NCI-H1092 treated with DMSO at 0.1 percent for 48 hours (cell line): ENCODE data around the gene ITFG1.
"Not testable (repeated sequence)": the region's sequence is repeated elsewhere in the genome, so short reads cannot be mapped to it uniquely, and the experiment has no call there.

Source experiments
- DNase-seq: peaks from one replicate; lab custom pipeline; 2025; lab: John Stamatoyannopoulos, UW

ITFG1 gene

GRCh38 chr16:47152501-47152900 lies 308.4 kb downstream of the ITFG1 start:
- not testable (repeated sequence) for DNase-seq

GRCh38 chr16:47150067-47150466 lies 310.8 kb downstream of the ITFG1 start:
- DNase-seq = no peak

- DNase-seq = peak; percentile 70
Observed at GRCh38 chr16:47144559-47144877, 316.3 kb downstream of the ITFG1 start.

DNA sequence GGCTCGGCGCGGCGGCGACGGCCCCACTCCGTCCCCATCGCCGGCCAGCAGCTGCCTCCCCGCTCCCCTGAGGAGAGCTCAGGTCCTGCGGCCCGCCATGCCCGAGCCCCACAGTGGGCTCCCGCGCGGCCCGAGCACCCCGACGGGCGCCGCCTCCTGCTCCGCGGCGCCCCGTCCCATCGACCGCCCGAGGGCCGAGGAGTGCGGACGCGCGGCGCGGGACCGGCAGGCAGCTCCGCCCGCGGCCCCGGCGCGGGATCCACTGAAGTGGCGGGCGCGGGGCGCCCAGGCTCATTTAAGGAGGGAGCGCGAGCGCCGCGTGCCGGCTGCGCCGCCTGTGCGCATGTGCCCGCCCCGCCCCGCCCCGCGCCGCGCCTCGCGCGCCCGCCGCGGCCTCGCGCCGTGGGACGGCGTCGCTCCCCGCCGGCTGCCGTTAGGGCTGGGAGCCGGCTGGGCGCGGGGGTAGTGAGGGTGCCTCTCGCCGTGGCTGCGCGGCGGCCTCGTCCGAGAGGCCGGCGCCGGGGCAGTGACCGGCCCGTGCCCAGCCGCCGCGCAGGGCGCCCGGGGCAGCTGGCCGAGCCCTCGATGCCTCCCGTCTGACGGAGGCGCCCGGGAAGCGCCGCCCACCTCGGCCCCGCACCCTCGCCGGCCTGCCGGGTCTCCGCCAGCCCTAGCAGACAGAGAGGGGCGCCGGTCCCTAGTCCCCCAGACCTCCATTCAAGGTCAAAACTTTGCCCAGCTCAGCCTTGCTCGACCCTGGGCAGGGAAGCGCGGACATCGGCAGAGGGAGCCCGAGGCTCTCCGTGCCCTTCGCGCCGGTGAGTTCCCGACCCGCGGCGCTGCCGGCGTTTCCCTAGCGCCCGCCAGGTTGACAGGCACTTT lies 316.9 kb downstream of the ITFG1 start, which contains the start of gene NETO2:
TSS of gene NETO2 (minus strand) at position 269 of the 882 bp plus-strand sequence. CDS start 333 bp downstream, outside the sequence.
- peak; percentile 70 for DNase-seq

DNA sequence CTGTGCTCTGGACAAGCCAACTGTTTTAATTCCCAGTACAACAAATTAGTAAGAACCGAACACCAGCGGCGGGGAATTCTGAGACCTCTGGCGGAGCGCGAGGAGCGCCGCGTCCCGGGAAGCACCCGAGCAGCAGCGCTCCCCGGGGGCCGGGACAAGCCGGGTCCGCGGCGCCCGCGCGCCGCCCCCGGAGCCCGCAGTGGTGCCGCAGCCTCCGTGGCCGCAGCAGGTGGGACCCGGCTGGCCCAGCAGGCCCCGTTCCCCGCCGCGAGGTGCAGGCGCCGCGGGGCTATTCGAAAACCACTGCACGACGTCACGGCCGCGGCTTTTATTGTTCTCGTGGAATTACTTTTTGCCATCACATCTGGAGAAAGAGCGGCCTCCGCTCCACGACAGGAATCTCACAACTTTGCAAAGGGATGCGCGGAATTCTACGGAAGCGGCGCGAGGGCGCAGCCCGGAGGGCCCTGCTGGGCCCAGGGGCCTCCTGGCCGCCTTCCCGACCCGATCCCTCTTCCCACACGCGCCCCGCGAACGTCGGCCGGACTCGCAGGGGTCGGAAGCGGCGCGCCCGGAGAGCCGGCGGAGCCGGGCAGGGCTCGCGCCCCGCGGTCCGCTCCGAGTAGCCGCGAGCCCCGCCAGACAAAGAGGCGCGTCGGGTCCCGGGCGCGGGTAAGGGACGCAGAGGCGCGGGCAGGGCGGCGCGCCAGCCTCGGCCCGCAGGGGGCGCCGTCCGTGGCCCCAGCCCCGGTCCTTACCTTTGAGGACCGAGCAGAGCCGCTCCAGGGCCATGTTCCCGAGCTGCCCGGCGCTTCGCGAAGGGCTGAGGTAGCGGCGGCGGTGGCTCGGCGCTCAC lies 317.8 kb downstream of the ITFG1 start:
- DNase-seq = peak; percentile 75

DNA sequence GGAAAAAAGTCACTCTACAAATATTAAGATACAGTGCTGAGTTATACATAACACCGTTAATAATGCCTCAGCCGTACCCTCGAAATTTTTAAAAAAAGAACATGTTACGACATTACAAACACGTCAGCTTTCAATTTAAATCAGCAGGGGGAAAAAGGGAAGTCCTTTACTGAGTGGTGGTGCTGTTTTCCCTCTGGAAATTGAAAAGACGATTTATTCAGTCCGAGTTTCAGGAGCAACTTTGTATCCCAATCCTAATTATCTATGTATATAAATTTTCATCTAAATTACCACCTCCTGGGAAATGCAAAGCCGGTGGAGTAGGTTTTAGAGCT lies 318.4 kb downstream of the ITFG1 start:
- DNase-seq = peak; percentile 40

DNA sequence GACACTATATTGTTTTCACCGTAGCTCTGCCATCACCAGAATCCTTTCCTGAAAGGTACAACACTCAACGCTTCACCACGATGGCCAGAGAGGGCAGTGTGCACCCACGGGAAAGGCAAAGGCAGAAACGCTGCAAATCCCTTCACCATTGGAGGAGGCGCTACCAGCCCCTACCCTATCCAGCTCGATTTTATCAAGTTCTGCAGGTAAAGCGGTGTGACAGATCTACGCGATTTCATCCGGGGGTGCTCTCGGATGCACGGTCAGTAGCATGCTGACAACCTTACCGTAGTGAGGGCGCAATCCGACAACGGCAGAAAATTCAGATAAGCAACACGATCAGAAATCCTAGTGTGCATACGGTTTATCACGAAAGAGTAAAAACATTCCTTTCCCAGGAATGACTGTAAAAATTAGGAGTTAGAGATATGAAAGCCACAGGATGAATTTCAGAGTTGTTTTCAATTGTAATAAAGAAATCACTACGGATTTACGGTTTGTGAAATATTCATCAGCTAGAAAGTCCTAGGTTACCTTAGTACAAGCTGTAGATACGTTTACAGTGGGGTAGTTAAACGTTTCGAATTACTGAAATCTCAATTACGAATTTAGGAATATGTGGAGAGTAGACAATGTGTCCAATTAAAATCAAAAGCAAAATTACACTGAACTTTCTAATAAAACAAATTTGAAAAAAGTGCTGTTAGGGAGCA lies 318.9 kb downstream of the ITFG1 start:
- peak; percentile 94 for DNase-seq

DNA sequence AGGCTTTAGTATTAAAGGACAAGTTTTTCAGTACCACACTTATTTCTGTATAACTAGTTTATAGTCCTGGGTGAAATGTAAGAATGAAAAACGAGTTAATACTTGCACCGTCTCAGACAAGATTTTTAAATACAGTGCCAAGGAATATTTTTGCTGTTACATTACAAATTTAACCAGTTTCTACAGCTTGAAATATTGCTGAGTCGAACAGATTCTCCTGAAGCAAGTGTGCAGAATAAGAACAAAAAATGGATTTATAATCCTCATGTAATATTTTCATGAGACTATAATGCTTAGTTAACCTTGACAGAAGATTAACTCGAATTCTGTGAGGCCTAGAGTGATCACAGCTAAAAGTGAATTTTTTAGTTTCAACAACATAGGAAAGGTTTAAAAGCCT lies 320.2 kb downstream of the ITFG1 start:
- no peak for DNase-seq

GRCh38 chr16:47139561-47140185 lies 321.2 kb downstream of the ITFG1 start:
- no peak for DNase-seq

DNA sequence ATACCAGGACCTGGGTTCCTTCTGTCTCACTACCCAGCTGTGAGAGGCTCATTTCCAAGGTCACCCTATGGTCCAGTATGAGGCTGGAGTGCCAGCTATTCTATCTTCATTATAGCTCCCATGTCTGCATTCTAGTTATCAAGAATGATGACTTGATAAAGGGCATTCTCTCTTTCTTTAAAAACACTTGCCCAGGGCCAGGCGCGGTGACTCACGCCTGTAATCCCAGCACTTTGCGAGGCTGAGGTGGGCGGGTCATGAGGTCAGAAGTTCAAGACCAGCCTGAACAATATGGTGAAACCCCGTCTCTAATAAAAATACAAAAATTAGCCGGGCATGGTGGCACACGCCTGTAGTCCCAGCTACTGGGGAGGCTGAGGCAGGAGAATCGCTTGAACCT lies 322.9 kb downstream of the ITFG1 start:
- not testable (repeated sequence) for DNase-seq

DNA sequence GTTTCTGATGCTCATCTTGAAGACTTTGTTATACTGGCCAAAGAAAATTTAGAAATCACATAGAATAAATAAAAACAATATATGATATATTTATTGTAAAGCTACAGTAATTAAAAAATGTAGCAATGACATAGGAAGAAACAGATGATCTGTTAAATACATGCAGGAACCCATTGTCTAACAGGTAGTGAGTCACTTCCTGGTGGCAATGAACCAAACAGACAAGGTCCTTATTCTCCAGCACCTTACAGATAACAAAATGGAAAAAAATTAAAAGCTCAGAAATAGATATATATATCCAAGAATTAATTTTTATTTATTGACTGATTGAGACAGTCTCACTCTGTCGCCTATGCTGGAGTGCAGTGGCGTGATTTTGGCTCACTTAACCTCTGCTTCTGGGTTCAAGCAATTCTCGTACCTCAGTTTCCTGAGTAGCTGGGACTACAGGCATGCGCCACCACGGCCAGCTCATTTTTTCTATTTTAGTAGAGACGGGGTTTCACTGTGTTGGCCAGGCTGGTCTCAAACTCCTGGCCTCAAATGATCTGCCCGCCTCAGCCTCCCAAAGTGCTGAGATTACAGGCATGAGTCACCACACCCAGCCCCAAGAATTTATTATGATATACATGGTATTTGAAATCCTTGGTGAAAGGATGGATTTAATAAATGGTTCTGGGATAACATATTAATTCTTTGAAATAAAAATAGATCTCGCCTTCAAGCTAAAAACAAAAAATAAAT lies 324.6 kb downstream of the ITFG1 start:
- DNase-seq = no peak

DNA sequence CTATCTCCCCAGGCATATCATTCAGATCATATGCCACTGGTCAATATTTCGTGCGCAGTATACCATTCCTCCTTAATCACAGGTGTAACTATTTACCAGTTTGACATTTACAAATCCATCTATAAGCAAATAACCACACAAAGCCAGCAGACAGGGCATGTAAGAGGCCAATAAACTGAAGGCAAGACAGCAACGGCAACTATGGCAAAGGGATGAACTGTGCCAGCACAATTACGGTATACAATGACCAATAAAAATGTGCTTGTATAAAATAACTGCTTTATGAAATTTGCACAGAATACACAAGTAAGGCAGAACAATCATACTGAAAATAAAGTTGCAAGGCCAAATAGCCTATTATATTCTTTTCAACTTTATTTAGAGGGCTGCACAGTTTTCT lies 326.3 kb downstream of the ITFG1 start:
- no peak for DNase-seq

- DNase-seq = no peak
Observed at GRCh38 chr16:47132308-47132707, 328.6 kb downstream of the ITFG1 start.

- DNase-seq = no peak
Observed at GRCh38 chr16:47129755-47130435, 331.0 kb downstream of the ITFG1 start.

DNA sequence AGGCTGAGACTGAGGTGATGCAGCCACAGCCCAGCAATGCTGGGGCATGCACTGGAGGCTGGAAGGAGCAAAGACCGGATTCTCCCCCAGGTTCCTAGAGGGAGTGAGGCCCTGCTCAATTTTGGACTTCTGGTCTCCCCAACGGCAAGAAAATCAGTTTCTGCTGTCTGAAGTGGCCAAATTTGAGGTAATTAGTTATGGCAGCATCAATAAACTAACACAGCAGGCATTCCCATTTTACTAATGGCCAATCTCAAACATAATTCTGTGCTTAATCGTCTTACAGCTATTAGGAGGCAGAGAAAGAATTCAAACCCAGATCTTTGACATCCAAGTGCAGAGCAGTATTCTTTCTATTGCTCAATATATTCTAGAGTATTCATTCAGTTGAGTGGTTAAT lies 333.3 kb downstream of the ITFG1 start:
- DNase-seq = no peak

GRCh38 chr16:47125757-47126156 lies 335.1 kb downstream of the ITFG1 start:
- no peak for DNase-seq

DNA sequence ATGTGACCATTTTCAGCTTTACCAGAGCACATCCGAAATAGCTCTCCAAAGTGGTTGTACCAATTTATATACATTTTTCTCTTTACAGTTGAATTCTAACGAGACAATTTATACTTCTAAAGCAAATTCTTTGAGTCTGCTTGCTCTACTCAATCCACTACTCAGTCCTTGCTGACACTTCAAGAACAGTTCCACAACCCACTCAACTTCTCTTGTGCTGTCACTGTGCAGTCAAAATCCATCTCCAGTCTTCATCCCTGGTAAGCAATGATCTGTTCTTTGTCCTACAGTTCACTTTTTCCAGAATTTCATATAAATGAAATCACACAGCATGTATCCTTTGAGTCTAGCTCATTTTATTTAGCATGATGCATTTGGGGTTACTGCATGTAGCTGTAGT lies 347.7 kb downstream of the ITFG1 start:
- DNase-seq = no peak

- DNase-seq = no peak
Observed at GRCh38 chr16:47110939-47111338, 349.9 kb downstream of the ITFG1 start.

GRCh38 chr16:47109361-47109760 lies 351.5 kb downstream of the ITFG1 start:
- no peak for DNase-seq
